DOHH2 (cell line): ENCODE measurements around the gene ZNF546.
A peak's percentile ranks its signal among the peaks of the same experiment; 100 is the strongest.

Source experiments
- H3F3A ChIP-seq: fragments of 200-600 bp; sonication (generic), shearing (Covaris generic); 2 replicates; pipeline ENCODE4 v1.6.0; 2016; ENCODE audit warnings: antibody characterized with exemption, mild to moderate bottlenecking; ENCODE audit not compliant: control insufficient read depth, insufficient read depth
- H3K27ac ChIP-seq: fragments of 200-600 bp; sonication (generic); 2 replicates; pipeline ENCODE4 v1.5.1; 2014; ENCODE audit warnings: low read depth, mild to moderate bottlenecking, low read length, moderate library complexity
- H3K27me3 ChIP-seq: fragments of 200-600 bp; sonication (generic); 2 replicates; pipeline ENCODE4 v1.6.1; 2014; ENCODE audit warnings: mild to moderate bottlenecking, low read length, mixed read lengths; ENCODE audit not compliant: control insufficient read depth
- H3K36me3 ChIP-seq: fragments of 200-600 bp; sonication (generic); 2 replicates; pipeline ENCODE4 v1.6.1; 2014; ENCODE audit warnings: mild to moderate bottlenecking, low read length, moderate library complexity, mixed read lengths; ENCODE audit not compliant: control insufficient read depth
- H3K4me1 ChIP-seq: fragments of 200-600 bp; sonication (generic); 2 replicates; pipeline ENCODE4 v1.6.1; 2014; ENCODE audit warnings: mild to moderate bottlenecking, low read length, mixed read lengths; ENCODE audit not compliant: control insufficient read depth
- H3K4me2 ChIP-seq: fragments of 200-600 bp; sonication (generic); 2 replicates; pipeline ENCODE4 v1.6.0; 2014; ENCODE audit warnings: mild to moderate bottlenecking, low read length, moderate library complexity
- H3K4me3 ChIP-seq: fragments of 200-600 bp; sonication (generic); 2 replicates; pipeline ENCODE4 v1.5.1; 2014; ENCODE audit warnings: mild to moderate bottlenecking, low read length, mixed read lengths
- H3K79me2 ChIP-seq: fragments of 200-600 bp; sonication (generic); 2 replicates; pipeline ENCODE4 v1.6.1; 2014; ENCODE audit warnings: mild to moderate bottlenecking, low read length, mixed read lengths; ENCODE audit not compliant: control insufficient read depth
- H3K9me2 ChIP-seq: fragments of 200-600 bp; sonication (generic); replicated peaks from 2 replicates; pipeline ENCODE4 v1.6.1; 2014; ENCODE audit warnings: mild to moderate bottlenecking, low read length, mixed read lengths; ENCODE audit not compliant: control insufficient read depth
- H3K9me3 ChIP-seq: fragments of 200-600 bp; sonication (generic); 2 replicates; pipeline ENCODE4 v1.6.1; 2014; ENCODE audit warnings: antibody characterized with exemption, low read length, mixed read lengths; ENCODE audit not compliant: control insufficient read depth, insufficient read depth
- H4K20me1 ChIP-seq: fragments of 200-600 bp; sonication (generic); 2 replicates; pipeline ENCODE4 v1.6.0; 2014; ENCODE audit warnings: low read depth, mild to moderate bottlenecking, antibody characterized with exemption, low read length, moderate library complexity; ENCODE audit not compliant: control insufficient read depth, insufficient read depth
- EZH2phosphoT487 ChIP-seq: fragments of 200-600 bp; sonication (generic); IDR thresholded peaks from 2 replicates; pipeline ENCODE4 v1.6.1; 2017; ENCODE audit warnings: borderline replicate concordance, mild to moderate bottlenecking, antibody characterized with exemption, low read length, moderate library complexity, mixed read lengths
- TF ChIP-seq, protein P1 (sequence below): fragments of 200-600 bp; sonication (generic); IDR thresholded peaks from one replicate; pipeline ENCODE4 v1.5.1; 2014; ENCODE audit warnings: antibody characterized with exemption, mild to moderate bottlenecking, low read depth, low read length; ENCODE audit not compliant: poor library complexity, severe bottlenecking

Gene ZNF546

DNA sequence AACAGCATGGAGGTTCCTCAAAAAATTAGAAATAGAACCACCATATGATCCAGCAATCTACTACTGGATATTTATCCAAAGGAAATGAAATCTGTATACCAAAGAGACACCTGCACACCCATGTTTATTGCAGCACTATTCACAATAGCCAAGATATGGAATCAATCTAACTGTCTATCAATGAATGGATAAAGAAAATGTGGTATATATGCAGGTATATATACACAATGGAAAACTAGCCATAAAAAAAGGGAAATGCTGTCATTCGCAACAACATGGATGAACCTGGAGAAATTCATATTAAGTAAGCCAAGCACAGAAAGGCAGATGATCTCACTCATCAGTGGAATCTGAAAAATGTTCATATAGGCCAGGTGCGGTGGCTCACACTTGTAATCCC lies 56.6 kb downstream of the ZNF546 start:
- Histone ChIP-seq H3K9me2 (no peaks in the 10 kb centered on the region), H3K4me3 (no peak overlapping the region), H3K4me2 (0 out of 2 replicates have a peak overlapping the region, but pooled peaks have one; percentile 14), H3K9me3 (peaks cover 9% of the 10 kb centered on the region), H3K27me3 (no peaks in the 10 kb centered on the region; the same call in 1 of the 2 replicates), H3K4me1 (peaks cover 29% of the 10 kb centered on the region), H4K20me1 (no peaks in the 10 kb centered on the region), H3K36me3 (peaks cover 16% of the 10 kb centered on the region), H3K27ac (no peak overlapping the region), H3K79me2 (peaks cover 76% of the 10 kb centered on the region), H3F3A (0 out of 2 replicates have a peak, but pooled peaks cover 3% of the 10 kb centered on the region)
- TF ChIP-seq, protein P1, sequence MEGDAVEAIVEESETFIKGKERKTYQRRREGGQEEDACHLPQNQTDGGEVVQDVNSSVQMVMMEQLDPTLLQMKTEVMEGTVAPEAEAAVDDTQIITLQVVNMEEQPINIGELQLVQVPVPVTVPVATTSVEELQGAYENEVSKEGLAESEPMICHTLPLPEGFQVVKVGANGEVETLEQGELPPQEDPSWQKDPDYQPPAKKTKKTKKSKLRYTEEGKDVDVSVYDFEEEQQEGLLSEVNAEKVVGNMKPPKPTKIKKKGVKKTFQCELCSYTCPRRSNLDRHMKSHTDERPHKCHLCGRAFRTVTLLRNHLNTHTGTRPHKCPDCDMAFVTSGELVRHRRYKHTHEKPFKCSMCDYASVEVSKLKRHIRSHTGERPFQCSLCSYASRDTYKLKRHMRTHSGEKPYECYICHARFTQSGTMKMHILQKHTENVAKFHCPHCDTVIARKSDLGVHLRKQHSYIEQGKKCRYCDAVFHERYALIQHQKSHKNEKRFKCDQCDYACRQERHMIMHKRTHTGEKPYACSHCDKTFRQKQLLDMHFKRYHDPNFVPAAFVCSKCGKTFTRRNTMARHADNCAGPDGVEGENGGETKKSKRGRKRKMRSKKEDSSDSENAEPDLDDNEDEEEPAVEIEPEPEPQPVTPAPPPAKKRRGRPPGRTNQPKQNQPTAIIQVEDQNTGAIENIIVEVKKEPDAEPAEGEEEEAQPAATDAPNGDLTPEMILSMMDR = no peak
- TF ChIP-seq EZH2phosphoT487 = no peak

DNA sequence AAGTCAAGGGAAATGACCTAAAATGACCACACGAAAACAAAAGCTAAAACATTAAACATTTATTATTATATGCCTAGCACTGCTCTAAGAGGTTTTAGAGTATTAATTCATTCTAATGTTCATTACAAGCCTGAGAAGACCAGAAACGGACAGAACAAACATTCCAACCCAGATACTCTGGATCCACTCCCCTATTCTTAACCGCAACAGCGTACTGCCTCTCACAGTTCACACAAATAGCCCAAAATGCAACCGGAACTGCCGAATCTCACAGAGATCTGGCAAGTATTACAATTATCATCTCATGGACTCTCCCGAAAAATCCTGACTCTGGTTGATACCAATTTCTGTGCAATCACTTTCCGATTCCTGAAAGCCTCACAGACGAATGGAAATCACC lies 57.8 kb downstream of the ZNF546 start:
- Histone ChIP-seq H3K9me3 (peaks cover 16% of the 10 kb centered on the region), H3K27ac (no peak overlapping the region), H3K4me3 (peak overlapping the region; percentile 96), H3K4me2 (peak overlapping the region; percentile 94), H3K36me3 (peaks cover 7% of the 10 kb centered on the region), H4K20me1 (no peaks in the 10 kb centered on the region), H3K79me2 (peaks cover 72% of the 10 kb centered on the region), H3F3A (0 out of 2 replicates have a peak, but pooled peaks cover 3% of the 10 kb centered on the region), H3K9me2 (no peaks in the 10 kb centered on the region), H3K4me1 (peaks cover 29% of the 10 kb centered on the region), H3K27me3 (no peaks in the 10 kb centered on the region; the same call in 1 of the 2 replicates)
- no peak for TF ChIP-seq EZH2phosphoT487
- TF ChIP-seq, protein P1 = no peak

DNA sequence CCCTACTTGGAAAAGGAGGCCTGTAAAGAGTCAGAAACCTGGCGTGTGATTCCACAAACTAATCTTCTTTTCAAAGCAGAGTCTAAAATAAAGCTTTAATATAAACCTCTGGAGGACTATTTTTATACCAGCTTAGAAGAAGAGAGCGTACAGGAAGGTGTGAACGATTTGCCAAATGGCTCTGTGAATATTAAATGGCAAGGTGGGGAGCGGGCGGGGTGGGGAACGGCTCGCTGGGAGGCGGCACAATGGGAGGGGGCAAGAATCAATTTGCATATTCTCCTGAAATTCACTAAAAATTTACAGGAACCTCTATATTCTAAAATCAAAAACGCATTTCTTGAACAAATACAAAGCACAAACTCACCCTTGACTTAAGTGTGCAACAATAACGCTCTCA lies 58.2 kb downstream of the ZNF546 start:
- Histone ChIP-seq H3F3A (0 out of 2 replicates have a peak, but pooled peaks cover 3% of the 10 kb centered on the region), H3K4me3 (peak overlapping the region; percentile 96), H3K4me1 (peaks cover 29% of the 10 kb centered on the region), H3K27me3 (no peaks in the 10 kb centered on the region; the same call in 1 of the 2 replicates), H4K20me1 (no peaks in the 10 kb centered on the region), H3K27ac (no peak overlapping the region), H3K36me3 (peaks cover 6% of the 10 kb centered on the region), H3K9me3 (peaks cover 20% of the 10 kb centered on the region), H3K9me2 (no peaks in the 10 kb centered on the region), H3K79me2 (peaks cover 69% of the 10 kb centered on the region), H3K4me2 (peak overlapping the region; percentile 94)
- TF ChIP-seq, protein P1 = no peak
- TF ChIP-seq EZH2phosphoT487 = no peak
